ENCODE measurements around the gene IL22RA2.

GRCh38 chr6:137172734-137173431 lies 561 bp downstream of the IL22RA2 start:
- TF ChIP-seq CTCF (IDR thresholded peaks at IDR 0.05) (no peak), PRDM15 (CRISPR knock-in tag; IDR thresholded peaks at IDR 0.05) (no peak), ZNF263 (CRISPR knock-in tag; IDR thresholded peaks at IDR 0.05; ENCODE audit: low read depth) (no peak), E2F1 (CRISPR knock-in tag; IDR thresholded peaks at IDR 0.05) (no peak), AFF4 (CRISPR knock-in tag; IDR thresholded peaks at IDR 0.05; ENCODE audit: borderline replicate concordance) (no peak), ZNF512 (CRISPR knock-in tag; IDR thresholded peaks at IDR 0.05; ENCODE audit: borderline replicate concordance) (no peak)

Measured in WTC11 (cell line).